GM21619 (cell line): ENCODE results near the gene KRT85.
"Not testable (repeated sequence)": the region's sequence is repeated elsewhere in the genome, so short reads cannot be mapped to it uniquely, and the experiment has no call there.

Experiments used
- ATAC-seq: cut with Tn5 transposase; IDR thresholded peaks from one replicate; pipeline ENCODE4 v1.9.1; 2021; ENCODE audit not compliant: unreplicated experiment

KRT85 gene

DNA sequence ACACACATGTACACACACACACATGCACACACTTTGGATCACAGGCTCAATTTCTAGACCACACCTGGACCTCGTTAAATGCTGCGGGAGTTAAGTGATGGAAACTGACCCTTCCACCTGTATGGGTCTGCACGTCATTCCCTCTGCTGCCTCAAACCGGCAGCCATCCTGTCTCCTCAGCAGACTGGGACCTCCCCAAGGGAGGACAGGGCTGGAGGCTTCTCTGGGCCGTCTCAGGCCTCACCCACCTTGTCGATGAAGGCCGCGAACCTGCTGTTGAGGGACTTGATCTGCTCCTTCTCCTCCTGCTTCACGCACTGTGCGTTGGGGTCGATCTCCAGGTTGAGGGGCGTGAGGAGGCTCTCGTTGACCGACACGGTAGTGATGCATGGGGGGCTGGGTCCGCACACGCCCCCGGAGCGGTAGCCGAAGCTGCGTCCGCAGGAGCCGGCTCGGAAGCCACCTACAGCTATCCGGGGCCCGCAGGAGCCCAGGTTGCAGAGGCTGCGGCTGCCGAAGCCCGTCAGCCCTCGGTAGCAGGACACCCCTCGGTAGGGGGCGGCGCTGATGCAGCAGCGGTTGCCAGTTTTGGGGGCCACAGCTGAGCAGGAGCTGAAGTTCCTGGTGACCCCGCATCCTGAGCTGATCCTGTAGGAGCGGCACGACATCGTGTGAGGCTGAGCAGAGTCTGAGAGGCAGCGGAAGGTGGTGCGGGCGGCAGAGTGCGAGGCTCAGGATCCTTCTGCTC, at the start of gene KRT85:
Gene KRT85 (minus strand): TSS at position 744 of the 748 bp plus-strand sequence. CDS start 76 bp downstream, at position 668.
- no peak for ATAC-seq

- no peak for ATAC-seq
Observed at GRCh38 chr12:52416795-52417194, 49.5 kb upstream of the KRT85 start.

DNA sequence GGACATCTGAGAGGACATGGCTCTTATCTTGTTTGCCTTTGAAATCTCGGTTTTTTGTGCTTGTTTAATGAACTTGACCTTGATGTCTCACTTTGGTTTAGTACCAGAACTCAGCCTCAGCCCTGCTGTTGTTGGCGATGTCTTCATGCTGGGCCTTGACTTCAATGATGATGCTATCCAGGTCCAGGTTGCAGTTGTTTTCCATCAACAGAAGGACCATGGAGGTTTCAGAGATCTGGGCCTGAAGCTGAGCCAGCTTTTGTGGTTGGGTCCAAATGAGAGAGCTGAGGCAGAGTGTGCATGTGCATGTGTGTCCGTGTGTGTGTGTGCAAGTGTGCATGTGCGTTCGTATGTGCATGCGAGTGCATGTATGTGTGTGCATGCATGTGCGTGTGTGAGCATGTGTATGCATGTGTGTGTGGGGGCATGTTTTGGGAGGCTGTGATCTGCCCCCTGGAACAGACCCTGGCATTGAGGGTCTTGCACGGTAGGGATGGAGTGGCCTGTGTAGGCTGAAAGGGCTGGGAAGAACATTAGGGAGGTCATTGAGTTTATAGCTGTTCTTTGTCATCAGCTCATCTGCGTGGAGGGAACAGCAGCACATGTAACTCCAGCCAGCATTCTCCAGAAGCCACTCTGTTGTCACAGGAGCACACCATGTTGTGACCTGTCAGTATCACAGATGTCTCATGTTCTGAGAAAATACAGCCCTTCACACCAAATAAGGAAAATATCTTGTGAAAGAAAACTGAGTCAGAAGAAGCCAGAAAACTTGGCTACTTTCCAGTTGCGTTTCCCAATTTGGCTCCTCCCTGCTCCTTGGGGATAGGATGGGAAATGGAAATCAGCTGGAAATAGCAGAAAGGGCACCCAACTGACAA, 48.8 kb upstream of the KRT85 start:
- no peak for ATAC-seq

GRCh38 chr12:52414936-52415335, 47.7 kb upstream of the KRT85 start:
- ATAC-seq, result no peak

DNA sequence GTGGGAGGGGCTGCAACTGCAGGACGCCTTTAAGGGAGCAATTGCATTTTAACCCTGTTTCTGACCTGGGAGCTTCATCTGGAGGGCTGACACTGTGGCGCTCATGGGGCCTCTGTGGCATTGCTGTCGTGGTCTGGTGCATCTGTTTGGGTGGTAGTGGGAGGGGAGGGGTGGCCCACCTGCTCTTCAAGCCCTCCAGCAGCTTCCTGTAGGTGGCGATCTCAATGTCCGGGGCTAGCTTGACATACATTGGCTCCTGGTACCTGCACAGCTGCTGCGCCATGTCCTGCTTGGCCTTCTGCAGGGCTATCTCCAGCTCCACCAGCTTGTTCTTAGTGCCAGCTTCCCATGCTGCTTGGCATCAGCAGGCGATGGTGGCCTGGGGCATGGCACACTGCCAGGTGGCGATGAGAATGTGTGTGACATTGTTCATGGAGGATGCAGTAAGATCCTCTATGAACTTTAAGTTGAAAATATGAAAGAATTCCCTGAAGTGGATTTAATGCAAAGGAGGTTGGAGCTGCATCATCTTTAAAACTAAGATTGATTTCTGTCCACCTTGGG, 46.6 kb upstream of the KRT85 start:
- no peak for ATAC-seq

GRCh38 chr12:52413202-52413601, 45.9 kb upstream of the KRT85 start:
- no peak for ATAC-seq

GRCh38 chr12:52411815-52412214, 44.5 kb upstream of the KRT85 start:
- ATAC-seq, result no peak

DNA sequence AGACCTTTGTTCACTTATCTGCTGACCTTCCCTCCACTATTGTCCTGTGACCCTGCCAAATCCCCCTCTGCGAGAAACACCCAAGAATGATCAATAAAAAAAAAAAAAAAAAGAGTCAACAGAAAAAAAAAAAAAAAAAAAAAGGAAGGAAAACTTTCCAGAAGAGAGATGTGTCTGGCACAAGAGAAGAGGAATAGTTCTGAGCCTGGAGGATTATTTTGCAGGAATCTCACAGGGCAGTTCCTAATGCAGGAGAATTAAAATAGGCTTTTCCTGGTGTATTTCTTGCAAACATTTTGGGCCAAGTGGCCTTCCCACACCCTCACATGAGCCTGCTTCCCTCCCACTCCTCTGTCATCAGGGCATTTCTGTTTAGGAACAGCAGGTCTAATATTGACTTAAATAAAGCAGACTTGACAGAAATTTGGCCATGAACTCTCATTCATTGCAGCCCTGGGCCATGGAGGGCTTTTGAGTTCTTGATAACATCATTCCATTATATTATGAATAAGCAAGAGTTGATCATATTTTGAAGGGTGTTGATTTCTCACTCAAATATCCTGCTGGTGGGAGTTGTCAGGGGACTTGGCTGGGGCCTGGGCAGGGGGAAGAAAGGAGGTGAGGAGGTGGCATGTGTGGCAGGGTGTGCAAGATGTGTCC, 43.4 kb upstream of the KRT85 start:
- not testable (repeated sequence) for ATAC-seq

GRCh38 chr12:52407918-52408317, 40.6 kb upstream of the KRT85 start:
- ATAC-seq, result no peak

DNA sequence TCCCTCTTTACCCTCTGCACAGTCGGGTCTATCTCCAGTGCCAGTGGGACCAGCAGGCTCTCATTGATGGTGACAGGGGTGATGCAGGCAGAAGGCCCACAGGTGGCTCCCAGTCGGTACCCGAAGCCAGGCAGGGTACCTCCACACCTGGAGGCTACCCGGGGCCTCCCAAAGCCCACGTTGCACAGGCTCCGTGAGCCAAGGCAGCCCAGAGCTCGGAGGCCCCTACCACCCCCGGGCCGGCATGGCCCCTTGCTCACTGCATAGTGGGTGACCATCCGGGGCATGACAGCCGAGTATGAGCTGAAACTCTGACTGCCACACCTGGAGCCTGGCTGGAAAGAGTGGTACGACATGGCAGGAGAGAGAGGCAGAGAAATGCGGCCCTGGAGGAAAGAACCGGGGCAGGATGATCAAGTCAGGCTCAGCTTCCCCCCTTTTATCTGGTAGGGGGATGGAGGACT, 38.7 kb upstream of the KRT85 start, which contains the start of gene KRT82:
Gene KRT82 (minus strand): TSS at position 414 of the 464 bp plus-strand sequence. CDS start 58 bp downstream, at position 356.
- no peak for ATAC-seq

- no peak for ATAC-seq
Observed at GRCh38 chr12:52404951-52405350, 37.7 kb upstream of the KRT85 start.

- no peak for ATAC-seq
Observed at GRCh38 chr12:52403561-52403960, 36.3 kb upstream of the KRT85 start.

GRCh38 chr12:52402873-52403540, 35.7 kb upstream of the KRT85 start:
- ATAC-seq, result no peak

GRCh38 chr12:52402377-52402776, 35.1 kb upstream of the KRT85 start:
- no peak for ATAC-seq

DNA sequence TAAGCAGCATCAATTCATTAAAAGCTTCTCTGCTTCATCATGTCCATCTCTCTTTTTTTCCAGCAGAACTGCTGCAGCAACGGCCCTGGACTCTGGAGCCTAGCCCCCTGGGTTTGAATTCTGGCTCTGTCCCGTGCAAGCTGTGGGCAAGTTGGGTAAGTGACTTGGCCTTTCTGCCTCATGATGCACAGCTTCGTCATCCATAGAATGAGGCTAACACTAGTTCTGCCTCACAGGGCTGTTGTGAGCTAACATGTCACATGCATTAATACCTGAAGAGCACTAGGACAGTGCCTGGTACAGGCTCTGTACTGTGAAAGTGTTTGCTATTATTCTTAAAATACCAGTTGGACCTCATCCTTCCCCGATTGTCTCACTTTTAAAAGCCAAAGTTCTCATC, 34.6 kb upstream of the KRT85 start:
- ATAC-seq, result no peak

GRCh38 chr12:52401526-52401925, 34.2 kb upstream of the KRT85 start:
- ATAC-seq, result no peak

DNA sequence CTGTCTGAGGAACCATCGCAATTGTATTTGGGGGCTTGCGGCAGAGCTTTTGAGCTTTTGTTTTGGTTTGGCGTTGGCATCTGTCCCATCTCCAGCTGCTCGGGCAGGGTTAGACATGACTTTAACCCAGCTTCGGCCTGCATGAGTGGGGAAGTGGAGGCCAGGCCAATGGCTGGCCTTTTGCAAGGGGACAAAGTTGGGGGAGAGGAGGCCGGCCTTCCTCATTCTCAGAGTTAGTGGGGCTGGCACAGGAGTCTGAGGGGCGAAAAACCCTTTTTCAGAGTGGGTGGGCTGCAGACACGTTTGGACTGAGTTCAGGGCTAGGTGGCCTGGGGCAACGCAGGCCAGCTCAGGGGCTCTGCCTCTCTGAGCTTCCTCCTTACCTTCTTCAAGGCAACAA, 33.6 kb upstream of the KRT85 start:
- ATAC-seq, result no peak

DNA sequence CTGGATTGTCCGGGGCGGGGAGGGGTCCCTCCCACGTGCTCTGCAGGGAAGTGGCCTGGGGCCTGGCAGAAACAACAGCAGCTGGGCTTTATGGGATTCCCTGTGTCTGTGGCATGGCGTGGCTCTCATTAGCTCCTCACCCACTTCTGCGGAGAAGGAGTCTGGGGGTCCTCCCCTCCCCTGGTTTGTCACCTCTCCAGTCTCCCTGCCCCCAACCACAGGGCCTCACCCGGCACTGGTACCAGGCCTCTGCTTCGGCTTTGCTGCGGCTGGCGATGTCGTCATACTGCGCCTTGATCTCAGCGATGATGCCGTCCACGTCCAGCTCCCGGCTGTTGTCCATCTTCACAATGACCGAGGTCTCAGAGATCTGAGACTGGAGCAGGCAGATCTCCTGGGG, 32.5 kb upstream of the KRT85 start:
- ATAC-seq, result no peak

GRCh38 chr12:52398176-52398575, 30.9 kb upstream of the KRT85 start:
- no peak for ATAC-seq

GRCh38 chr12:52396656-52397055, 29.4 kb upstream of the KRT85 start:
- ATAC-seq, result no peak
